ENCODE results near the gene C1orf159.
"Not testable (repeated sequence)": the region's sequence is repeated elsewhere in the genome, so short reads cannot be mapped to it uniquely, and the experiment has no call there.

Gene C1orf159

GRCh38 chr1:1118011-1118875 lies 2.4 kb upstream of the C1orf159 start:
- peak; percentile 49 for DNase-seq (ENCODE audit: low spot score)

GRCh38 chr1:1117469-1117831 lies 1.6 kb upstream of the C1orf159 start:
- DNase-seq (ENCODE audit: low spot score) = peak; percentile 47

GRCh38 chr1:1116701-1117468 lies 996 bp upstream of the C1orf159 start:
- DNase-seq (ENCODE audit: low spot score) = peak; percentile 44

- DNase-seq (ENCODE audit: low spot score) = peak; percentile 52
These were observed 628 bp downstream of the C1orf159 start for GRCh38 chr1:1115136-1115785.

GRCh38 chr1:1114431-1114830 lies 1.5 kb downstream of the C1orf159 start:
- DNase-seq (ENCODE audit: low spot score) = peak; percentile 41

GRCh38 chr1:1112237-1112985 lies 3.5 kb downstream of the C1orf159 start:
- peak; percentile 39 for DNase-seq (ENCODE audit: low spot score)

GRCh38 chr1:1111516-1112236 lies 4.2 kb downstream of the C1orf159 start:
- peak; percentile 42 for DNase-seq (ENCODE audit: low spot score)

GRCh38 chr1:1110561-1110971 lies 5.3 kb downstream of the C1orf159 start:
- DNase-seq (ENCODE audit: low spot score) = no peak

GRCh38 chr1:1109743-1110142 lies 6.1 kb downstream of the C1orf159 start:
- no peak for DNase-seq (ENCODE audit: low spot score)

- DNase-seq (ENCODE audit: low spot score) = no peak
These were observed 9.2 kb downstream of the C1orf159 start for GRCh38 chr1:1106510-1107221.

GRCh38 chr1:1104152-1104551 lies 11.7 kb downstream of the C1orf159 start:
- DNase-seq (ENCODE audit: low spot score) = not testable (repeated sequence)

- peak; percentile 19 for DNase-seq (ENCODE audit: low spot score)
These were observed 14.4 kb downstream of the C1orf159 start for GRCh38 chr1:1101503-1101902.

- peak; percentile 13 for DNase-seq (ENCODE audit: low spot score)
These were observed 15.6 kb downstream of the C1orf159 start for GRCh38 chr1:1100296-1100695.

GRCh38 chr1:1099506-1100183 lies 16.2 kb downstream of the C1orf159 start:
- DNase-seq (ENCODE audit: low spot score) = peak; percentile 8

GRCh38 chr1:1098681-1099421 lies 17.0 kb downstream of the C1orf159 start:
- DNase-seq (ENCODE audit: low spot score) = peak; percentile 2

GRCh38 chr1:1096136-1096535 lies 19.8 kb downstream of the C1orf159 start:
- DNase-seq (ENCODE audit: low spot score) = peak; percentile 21

GRCh38 chr1:1094981-1095380 lies 20.9 kb downstream of the C1orf159 start:
- DNase-seq (ENCODE audit: low spot score) = peak; percentile 1

GRCh38 chr1:1093610-1093943 lies 22.3 kb downstream of the C1orf159 start:
- DNase-seq (ENCODE audit: low spot score) = peak; percentile 28

GRCh38 chr1:1092894-1093609 lies 22.8 kb downstream of the C1orf159 start:
- DNase-seq (ENCODE audit: low spot score) = peak; percentile 27

Measured in ecto neural progenitor cell (in vitro differentiated cells).